ENCODE results near the gene CRABP2.

The CRABP2 gene

DNA sequence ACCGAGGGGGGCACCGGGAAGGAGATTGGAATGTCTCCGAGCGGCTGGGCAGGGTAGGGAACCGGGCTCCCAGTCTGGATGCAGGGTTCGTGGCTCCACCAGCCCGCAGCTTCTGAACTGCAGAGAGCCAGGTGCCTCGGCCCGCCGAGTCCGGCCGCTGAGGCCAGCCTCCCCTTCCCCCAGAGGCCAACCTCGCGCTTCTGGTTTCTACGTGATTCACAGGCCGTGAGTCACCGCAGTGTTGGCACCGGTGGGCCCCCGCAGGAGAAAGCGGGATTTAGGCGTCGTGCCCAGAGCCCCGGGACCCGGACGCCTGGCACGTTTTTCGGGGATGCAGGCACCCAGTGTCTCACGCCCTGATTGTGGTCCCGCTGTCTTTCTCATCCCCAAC lies 458 bp downstream of the CRABP2 start:
- DNase-seq (ENCODE audit: extremely low read depth, low read depth) = no peak
- TF ChIP-seq, protein P1, sequence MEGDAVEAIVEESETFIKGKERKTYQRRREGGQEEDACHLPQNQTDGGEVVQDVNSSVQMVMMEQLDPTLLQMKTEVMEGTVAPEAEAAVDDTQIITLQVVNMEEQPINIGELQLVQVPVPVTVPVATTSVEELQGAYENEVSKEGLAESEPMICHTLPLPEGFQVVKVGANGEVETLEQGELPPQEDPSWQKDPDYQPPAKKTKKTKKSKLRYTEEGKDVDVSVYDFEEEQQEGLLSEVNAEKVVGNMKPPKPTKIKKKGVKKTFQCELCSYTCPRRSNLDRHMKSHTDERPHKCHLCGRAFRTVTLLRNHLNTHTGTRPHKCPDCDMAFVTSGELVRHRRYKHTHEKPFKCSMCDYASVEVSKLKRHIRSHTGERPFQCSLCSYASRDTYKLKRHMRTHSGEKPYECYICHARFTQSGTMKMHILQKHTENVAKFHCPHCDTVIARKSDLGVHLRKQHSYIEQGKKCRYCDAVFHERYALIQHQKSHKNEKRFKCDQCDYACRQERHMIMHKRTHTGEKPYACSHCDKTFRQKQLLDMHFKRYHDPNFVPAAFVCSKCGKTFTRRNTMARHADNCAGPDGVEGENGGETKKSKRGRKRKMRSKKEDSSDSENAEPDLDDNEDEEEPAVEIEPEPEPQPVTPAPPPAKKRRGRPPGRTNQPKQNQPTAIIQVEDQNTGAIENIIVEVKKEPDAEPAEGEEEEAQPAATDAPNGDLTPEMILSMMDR (IDR thresholded peaks at IDR 0.05; ENCODE audit: low read depth, low read length, missing control alignments) = no peak
- peak overlapping the region; percentile 68 for H3K4me3 ChIP-seq (replicated peaks; ENCODE audit: low read depth, low read length)

DNA sequence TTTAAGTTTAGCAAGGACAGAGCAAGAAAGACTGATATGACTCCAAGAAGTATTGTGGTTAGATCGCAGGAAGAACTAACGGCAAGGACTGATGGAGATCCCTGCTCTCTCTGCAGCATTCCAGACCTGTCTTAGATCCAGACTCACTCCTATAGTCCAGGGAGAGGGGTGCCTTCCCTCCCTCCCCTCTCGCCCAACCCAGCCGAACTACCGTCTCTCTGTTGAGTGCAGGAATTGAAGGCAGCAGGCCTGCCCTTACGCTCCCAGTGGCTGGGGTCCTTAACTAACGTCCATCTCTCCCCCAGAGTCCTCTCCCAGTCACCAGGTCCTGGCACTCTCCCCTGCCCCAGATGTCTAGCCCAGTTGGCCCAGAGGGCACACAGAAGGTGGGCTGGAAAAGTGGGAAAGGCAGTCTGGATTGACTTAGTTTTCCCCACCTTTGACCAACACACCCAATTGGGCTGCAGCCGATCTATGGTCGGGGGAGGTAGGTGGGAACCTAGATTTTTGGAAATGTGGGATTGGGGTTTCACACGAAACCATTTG lies 1.1 kb downstream of the CRABP2 start:
- TF ChIP-seq, protein P1 (IDR thresholded peaks at IDR 0.05; ENCODE audit: low read depth, low read length, missing control alignments) = no peak
- DNase-seq (ENCODE audit: extremely low read depth, low read depth) = no peak
- H3K4me3 ChIP-seq (replicated peaks; ENCODE audit: low read depth, low read length) = peak overlapping the region; percentile 68

GRCh38 chr1:156703741-156704140 lies 1.6 kb downstream of the CRABP2 start:
- no peak for DNase-seq (ENCODE audit: extremely low read depth, low read depth)
- H3K4me3 ChIP-seq (replicated peaks; ENCODE audit: low read depth, low read length) = peak overlapping the region; percentile 68
- TF ChIP-seq, protein P1 (IDR thresholded peaks at IDR 0.05; ENCODE audit: low read depth, low read length, missing control alignments) = no peak

GRCh38 chr1:156703336-156703735 lies 2.0 kb downstream of the CRABP2 start:
- TF ChIP-seq, protein P1 (IDR thresholded peaks at IDR 0.05; ENCODE audit: low read depth, low read length, missing control alignments) = no peak
- H3K4me3 ChIP-seq (replicated peaks; ENCODE audit: low read depth, low read length) = peak overlapping the region; percentile 68

DNA sequence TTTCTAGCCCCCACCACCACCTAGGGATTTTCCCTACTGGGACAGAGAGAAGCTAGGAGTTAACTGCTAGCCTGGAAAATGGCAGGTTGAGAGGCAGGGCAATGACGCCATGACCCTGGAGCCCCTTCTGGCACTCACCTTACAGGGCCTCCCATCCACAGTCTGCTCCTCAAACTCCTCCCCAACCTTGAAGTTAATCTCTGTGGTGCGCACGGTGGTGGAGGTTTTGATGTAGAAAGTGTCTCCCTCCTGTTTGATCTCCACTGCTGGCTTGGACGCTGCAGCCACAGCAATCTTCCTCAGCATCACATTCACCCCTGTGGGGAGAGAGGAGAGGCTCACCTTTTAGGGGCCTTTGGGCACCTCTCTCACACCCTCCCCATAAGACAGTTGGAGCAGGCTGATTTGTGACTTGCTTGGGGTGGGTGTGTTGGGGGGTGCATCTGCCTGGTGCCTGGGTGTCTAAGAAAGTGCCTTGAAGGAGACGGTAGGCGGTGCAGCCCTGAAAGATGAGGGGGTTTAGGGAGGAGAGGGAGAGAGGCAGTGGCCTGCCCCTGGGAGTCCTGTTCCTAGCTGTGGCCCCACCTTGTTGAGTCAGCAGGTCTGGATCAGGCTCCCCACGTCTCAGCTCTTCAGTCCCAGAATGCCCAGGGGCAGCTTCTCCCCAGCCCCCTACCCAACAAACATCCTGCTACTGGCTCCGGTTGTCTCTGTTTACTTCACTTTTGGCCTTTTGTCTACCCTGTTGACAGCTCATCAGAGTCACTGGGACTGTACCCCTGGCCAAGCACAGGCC lies 4.4 kb downstream of the CRABP2 start:
- no peak for DNase-seq (ENCODE audit: extremely low read depth, low read depth)
- TF ChIP-seq, protein P1 (IDR thresholded peaks at IDR 0.05; ENCODE audit: low read depth, low read length, missing control alignments) = no peak

More at GRCh38 chr1:156703336-156703735, 2.0 kb downstream of the CRABP2 start:
- no peak for DNase-seq (ENCODE audit: extremely low read depth, low read depth)

DNA sequence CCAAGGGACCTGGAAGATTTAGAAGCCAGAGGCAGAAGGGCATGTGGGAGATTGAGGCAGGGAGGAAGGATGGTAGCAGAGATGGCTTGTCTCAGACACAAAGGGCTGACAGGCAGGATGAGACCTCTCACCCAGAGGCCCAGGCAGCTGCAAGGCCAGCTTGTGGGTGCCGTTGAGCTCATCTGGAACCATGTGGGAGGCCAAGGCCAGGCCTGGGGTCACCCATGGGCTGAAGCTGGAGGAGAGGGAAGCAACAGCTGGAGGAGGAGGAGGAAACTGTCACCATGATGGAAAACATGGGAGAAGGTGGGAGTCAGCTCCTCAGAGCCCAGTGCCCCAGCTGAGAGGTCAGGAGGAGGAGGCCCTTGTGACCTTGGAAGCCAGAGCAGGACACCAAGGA lies 6.4 kb downstream of the CRABP2 start:
- TF ChIP-seq, protein P1 (IDR thresholded peaks at IDR 0.05; ENCODE audit: low read depth, low read length, missing control alignments) = no peak
- DNase-seq (ENCODE audit: extremely low read depth, low read depth) = no peak
- no peak overlapping the region for H3K4me3 ChIP-seq (replicated peaks; ENCODE audit: low read depth, low read length)

More for the DNA sequence above, 4.4 kb downstream of the CRABP2 start:
- H3K4me3 ChIP-seq (replicated peaks; ENCODE audit: low read depth, low read length) = no peak overlapping the region
